Measurements from ENCODE around the gene RUSF1.
A peak's percentile ranks its signal among the peaks of the same experiment; 100 is the strongest.

Gene RUSF1

GRCh38 chr16:31461921-31462804 lies 46.0 kb downstream of the RUSF1 start:
- DNase-seq (ENCODE audit: low read depth), result no peak
- no peak for TF ChIP-seq CTCF (IDR thresholded peaks at IDR 0.05; ENCODE audit: low read depth, low read length)
- no peak for TF ChIP-seq MYC (IDR thresholded peaks at IDR 0.05; ENCODE audit: low read depth, low read length)
- no peak for TF ChIP-seq POLR2A (IDR thresholded peaks at IDR 0.05; ENCODE audit: extremely low read depth, insufficient read length)
- no peak for TF ChIP-seq MAX (IDR thresholded peaks at IDR 0.05; ENCODE audit: low read depth, low read length)
- H3K4me3 ChIP-seq (ENCODE audit: low read depth, low read length), result no peak overlapping the region

GRCh38 chr16:31461201-31461920 lies 46.8 kb downstream of the RUSF1 start:
- peak overlapping the region; percentile 86 for H3K4me3 ChIP-seq (ENCODE audit: low read depth, low read length)
- TF ChIP-seq POLR2A (IDR thresholded peaks at IDR 0.05; ENCODE audit: extremely low read depth, insufficient read length), result no peak
- no peak for TF ChIP-seq MYC (IDR thresholded peaks at IDR 0.05; ENCODE audit: low read depth, low read length)
- no peak for TF ChIP-seq CTCF (IDR thresholded peaks at IDR 0.05; ENCODE audit: low read depth, low read length)
- no peak for TF ChIP-seq MAX (IDR thresholded peaks at IDR 0.05; ENCODE audit: low read depth, low read length)
- DNase-seq (ENCODE audit: low read depth), result no peak

GRCh38 chr16:31460582-31461002 lies 47.6 kb downstream of the RUSF1 start:
- H3K4me3 ChIP-seq (ENCODE audit: low read depth, low read length), result peak overlapping the region; percentile 86
- TF ChIP-seq MYC (IDR thresholded peaks at IDR 0.05; ENCODE audit: low read depth, low read length) (no peak), CTCF (IDR thresholded peaks at IDR 0.05; ENCODE audit: low read depth, low read length) (peak; percentile 68)
- DNase-seq (ENCODE audit: low read depth), result peak; percentile 63

- DNase-seq (ENCODE audit: low read depth), result peak; percentile 98
- TF ChIP-seq POLR2A (IDR thresholded peaks at IDR 0.05; ENCODE audit: extremely low read depth, insufficient read length), result peak; percentile 48
- no peak; the same call in 1 of the 2 replicates for TF ChIP-seq MAX (IDR thresholded peaks at IDR 0.05; ENCODE audit: low read depth, low read length)
- peak overlapping the region; percentile 94 for H3K4me3 ChIP-seq (ENCODE audit: low read depth, low read length)
These were observed 48.3 kb downstream of the RUSF1 start for GRCh38 chr16:31459687-31460581.

- H3K4me3 ChIP-seq (ENCODE audit: low read depth, low read length), result peak within 1 kb of the TSS; percentile 94
- TF ChIP-seq MYC (IDR thresholded peaks at IDR 0.05; ENCODE audit: low read depth, low read length) (peak; percentile 96), POLR2A (IDR thresholded peaks at IDR 0.05; ENCODE audit: extremely low read depth, insufficient read length) (peak; percentile 85), MAX (IDR thresholded peaks at IDR 0.05; ENCODE audit: low read depth, low read length) (peak; percentile 91), CTCF (IDR thresholded peaks at IDR 0.05; ENCODE audit: low read depth, low read length) (peak; percentile 52)
These were observed 49.1 kb downstream of the RUSF1 start, which contains the start of gene ARMC5 for GRCh38 chr16:31458844-31459686. TSS of gene ARMC5 (plus strand) at chr16:31459501. CDS start at chr16:31459525, 24 bp downstream.

More at GRCh38 chr16:31458844-31459686, 49.1 kb downstream of the RUSF1 start, which contains the start of gene ARMC5:
- DNase-seq (ENCODE audit: low read depth), result peak; percentile 99

Measured in NB4 (cell line).